WTC11 (cell line): ENCODE measurements around the gene NRXN2. TPM values are rescaled to one million over a fixed set of nuclear protein-coding genes. Genes with fewer than 3 reads are reported as not detected.

Source experiments
- ATAC-seq: fragments of 200-7000 bp; cut with Tn5 transposase; 2 replicates; pipeline ENCODE4 v1.10.0; 2021; ENCODE audit warnings: mild to moderate bottlenecking, moderate library complexity
- CTCF ChIA-PET: fragments of 300-600 bp; sonication (Branson Sonifier 250); formaldehyde crosslinking; loops from one replicate; lab custom pipeline; 2021; ENCODE audit warnings: antibody characterized with exemption; lab: Charles Lee
- POLR2A ChIA-PET: fragments of 350-600 bp; sonication (Branson Sonifier 250); formaldehyde crosslinking; loops from one replicate; lab custom pipeline; 2021; ENCODE audit warnings: antibody characterized with exemption; lab: Charles Lee
- DNase-seq: peaks from one replicate; pipeline ENCODE4 v3.0.0; 2021; ENCODE audit warnings: low spot score
- H3K27ac Mint-ChIP-seq: 2 replicates; pipeline ENCODE4 v1.8.0; 2021; ENCODE audit warnings: mixed read lengths
- H3K27me3 Mint-ChIP-seq: 2 replicates; pipeline ENCODE4 v1.8.0; 2021; ENCODE audit warnings: low read depth, mild to moderate bottlenecking, moderate library complexity, mixed read lengths
- H3K36me3 Mint-ChIP-seq: 2 replicates; pipeline ENCODE4 v1.8.0; 2021; ENCODE audit warnings: mixed read lengths
- H3K4me1 Mint-ChIP-seq: 2 replicates; pipeline ENCODE4 v1.8.0; 2022; ENCODE audit warnings: mixed read lengths
- H3K4me3 Mint-ChIP-seq: 2 replicates; pipeline ENCODE4 v1.8.0; 2021; ENCODE audit warnings: mild to moderate bottlenecking, moderate library complexity, mixed read lengths
- H3K9me3 Mint-ChIP-seq: 2 replicates; pipeline ENCODE4 v1.8.0; 2021; ENCODE audit warnings: mixed read lengths
- AR ChIP-seq: fragments of 250-450 bp; sonication (Bioruptor Pico); IDR thresholded peaks from 2 replicates; pipeline ENCODE4 v1.9.0; 2021; ENCODE audit warnings: mild to moderate bottlenecking
- ATF3 ChIP-seq: sonication (generic); formaldehyde crosslinking; conservative IDR thresholded peaks from 2 replicates; pipeline ENCODE4 v1.8.1; 2022; ENCODE audit warnings: mild to moderate bottlenecking, missing genetic modification reagents
- E2F1 ChIP-seq: sonication (generic); formaldehyde crosslinking; IDR thresholded peaks from 2 replicates; pipeline ENCODE4 v1.8.0; 2022; ENCODE audit warnings: mild to moderate bottlenecking, missing genetic modification reagents
- FOXP1 ChIP-seq: sonication (generic); formaldehyde crosslinking; IDR thresholded peaks from 2 replicates; pipeline ENCODE4 v1.8.0; 2022; ENCODE audit warnings: missing genetic modification reagents, mild to moderate bottlenecking, moderate library complexity, borderline replicate concordance
- JAZF1 ChIP-seq: fragments of 250-450 bp; sonication (Bioruptor Pico); IDR thresholded peaks from 2 replicates; pipeline ENCODE4 v1.9.0; 2021; ENCODE audit warnings: moderate library complexity, mild to moderate bottlenecking, inconsistent platforms
- MAX ChIP-seq: sonication (generic); formaldehyde crosslinking; IDR thresholded peaks from 2 replicates; pipeline ENCODE4 v1.8.0; 2022; ENCODE audit warnings: mild to moderate bottlenecking, missing genetic modification reagents
- PRDM15 ChIP-seq: sonication (generic); formaldehyde crosslinking; IDR thresholded peaks from 2 replicates; pipeline ENCODE4 v1.8.0; 2022; ENCODE audit warnings: missing genetic modification reagents
- ZSCAN18 ChIP-seq: fragments of 250-450 bp; sonication (Bioruptor Pico); IDR thresholded peaks from 2 replicates; pipeline ENCODE4 v2.1.2; 2022; ENCODE audit warnings: mild to moderate bottlenecking, moderate library complexity
- total RNA-seq: library from RNA; stranded (reverse); gene quantifications from 3 replicates; pipeline ENCODE4 v1.2.3, GENCODE V29; 2021
- TF ChIP-seq, protein P1 (sequence below): fragments of 250-450 bp; sonication (Bioruptor Pico); IDR thresholded peaks from 2 replicates; pipeline ENCODE4 v1.9.0; 2021; ENCODE audit warnings: mild to moderate bottlenecking, borderline replicate concordance
- TF ChIP-seq, protein P2 (sequence below): sonication (generic); formaldehyde crosslinking; IDR thresholded peaks from 2 replicates; pipeline ENCODE4 v1.8.0; 2023; ENCODE audit warnings: missing genetic modification reagents

NRXN2 gene
- total RNA-seq, 1 experiment from 2014 or later = 8.6 TPM

GRCh38 chr11:64620381-64620971, 102.5 kb downstream of the NRXN2 start (continued):
- no peak for TF ChIP-seq PRDM15 (CRISPR knock-in tag)
- TF ChIP-seq AR (CRISPR knock-in tag) = no peak
- TF ChIP-seq, all 79 proteins: peak for 0

DNA sequence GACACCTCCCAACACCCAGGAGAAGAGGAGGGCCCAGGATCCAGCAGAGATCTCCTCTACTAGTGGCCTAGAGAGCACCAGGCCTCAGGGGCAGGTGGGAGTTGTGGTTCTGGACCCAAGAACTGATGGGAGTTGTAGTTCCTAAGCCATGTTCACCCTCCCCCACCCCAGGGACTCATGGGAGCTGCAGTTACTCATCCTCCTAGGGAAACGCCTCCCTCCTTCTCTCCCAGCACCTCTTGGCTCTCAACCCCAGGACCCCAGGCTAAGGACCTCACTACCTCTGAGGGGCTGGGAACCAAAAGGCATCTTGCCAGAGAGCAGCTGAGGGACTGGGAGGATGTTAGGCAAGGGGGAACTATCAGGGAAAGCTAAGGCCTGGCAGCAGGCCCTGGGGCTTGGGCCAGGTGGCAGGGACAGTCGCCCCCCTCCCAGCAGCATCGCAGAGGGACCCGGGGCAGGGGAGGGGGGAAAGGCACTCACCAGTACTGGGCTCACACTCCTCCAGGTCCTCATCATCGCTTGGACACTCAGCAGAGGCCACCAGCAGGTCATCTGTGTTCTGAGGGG, 103.1 kb downstream of the NRXN2 start:
- CTCF ChIA-PET = interaction anchor here (0.7 to 3.1 kb wide), 7 partner anchors 10 to 171 kb away, joined by 3 to 19 read pairs (median 3); no protein-coding TSS in a partner anchor
- peak; percentile 89 for ATAC-seq
- peaks cover 11% of the 10 kb centered on the region for H3K4me1 Mint-ChIP-seq
- H3K36me3 Mint-ChIP-seq = no peaks in the 10 kb centered on the region
- H3K27ac Mint-ChIP-seq = no peak overlapping the region
- no peak for TF ChIP-seq JAZF1 (CRISPR knock-in tag)
- TF ChIP-seq FOXP1 (CRISPR knock-in tag) = 0 out of 2 replicates have a peak, but pooled peaks have one; percentile 8
- TF ChIP-seq, protein P1, sequence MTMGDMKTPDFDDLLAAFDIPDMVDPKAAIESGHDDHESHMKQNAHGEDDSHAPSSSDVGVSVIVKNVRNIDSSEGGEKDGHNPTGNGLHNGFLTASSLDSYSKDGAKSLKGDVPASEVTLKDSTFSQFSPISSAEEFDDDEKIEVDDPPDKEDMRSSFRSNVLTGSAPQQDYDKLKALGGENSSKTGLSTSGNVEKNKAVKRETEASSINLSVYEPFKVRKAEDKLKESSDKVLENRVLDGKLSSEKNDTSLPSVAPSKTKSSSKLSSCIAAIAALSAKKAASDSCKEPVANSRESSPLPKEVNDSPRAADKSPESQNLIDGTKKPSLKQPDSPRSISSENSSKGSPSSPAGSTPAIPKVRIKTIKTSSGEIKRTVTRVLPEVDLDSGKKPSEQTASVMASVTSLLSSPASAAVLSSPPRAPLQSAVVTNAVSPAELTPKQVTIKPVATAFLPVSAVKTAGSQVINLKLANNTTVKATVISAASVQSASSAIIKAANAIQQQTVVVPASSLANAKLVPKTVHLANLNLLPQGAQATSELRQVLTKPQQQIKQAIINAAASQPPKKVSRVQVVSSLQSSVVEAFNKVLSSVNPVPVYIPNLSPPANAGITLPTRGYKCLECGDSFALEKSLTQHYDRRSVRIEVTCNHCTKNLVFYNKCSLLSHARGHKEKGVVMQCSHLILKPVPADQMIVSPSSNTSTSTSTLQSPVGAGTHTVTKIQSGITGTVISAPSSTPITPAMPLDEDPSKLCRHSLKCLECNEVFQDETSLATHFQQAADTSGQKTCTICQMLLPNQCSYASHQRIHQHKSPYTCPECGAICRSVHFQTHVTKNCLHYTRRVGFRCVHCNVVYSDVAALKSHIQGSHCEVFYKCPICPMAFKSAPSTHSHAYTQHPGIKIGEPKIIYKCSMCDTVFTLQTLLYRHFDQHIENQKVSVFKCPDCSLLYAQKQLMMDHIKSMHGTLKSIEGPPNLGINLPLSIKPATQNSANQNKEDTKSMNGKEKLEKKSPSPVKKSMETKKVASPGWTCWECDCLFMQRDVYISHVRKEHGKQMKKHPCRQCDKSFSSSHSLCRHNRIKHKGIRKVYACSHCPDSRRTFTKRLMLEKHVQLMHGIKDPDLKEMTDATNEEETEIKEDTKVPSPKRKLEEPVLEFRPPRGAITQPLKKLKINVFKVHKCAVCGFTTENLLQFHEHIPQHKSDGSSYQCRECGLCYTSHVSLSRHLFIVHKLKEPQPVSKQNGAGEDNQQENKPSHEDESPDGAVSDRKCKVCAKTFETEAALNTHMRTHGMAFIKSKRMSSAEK = no peak
- no peak for TF ChIP-seq E2F1 (CRISPR knock-in tag)
- TF ChIP-seq ATF3 = no peak
- TF ChIP-seq, protein P2, sequence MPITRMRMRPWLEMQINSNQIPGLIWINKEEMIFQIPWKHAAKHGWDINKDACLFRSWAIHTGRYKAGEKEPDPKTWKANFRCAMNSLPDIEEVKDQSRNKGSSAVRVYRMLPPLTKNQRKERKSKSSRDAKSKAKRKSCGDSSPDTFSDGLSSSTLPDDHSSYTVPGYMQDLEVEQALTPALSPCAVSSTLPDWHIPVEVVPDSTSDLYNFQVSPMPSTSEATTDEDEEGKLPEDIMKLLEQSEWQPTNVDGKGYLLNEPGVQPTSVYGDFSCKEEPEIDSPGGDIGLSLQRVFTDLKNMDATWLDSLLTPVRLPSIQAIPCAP (CRISPR knock-in tag) = no peak
- peak; percentile 22; the same call in 1 of the 2 replicates for TF ChIP-seq MAX (CRISPR knock-in tag)
- TF ChIP-seq ZSCAN18 (CRISPR knock-in tag) = no peak
- TF ChIP-seq, all 79 proteins: peak for 2
- POLR2A ChIA-PET = interaction anchor here (0.9 kb wide), 1 partner anchor 23 kb away, joined by 3 read pairs; no protein-coding TSS in a partner anchor
- no peaks in the 10 kb centered on the region for H3K9me3 Mint-ChIP-seq
- DNase-seq = peak; percentile 66
- H3K4me3 Mint-ChIP-seq = no peak overlapping the region
- H3K27me3 Mint-ChIP-seq = no peaks in the 10 kb centered on the region
